ENCODE results near the gene SEMA4B. TPM values are rescaled to one million over a fixed set of nuclear protein-coding genes. Genes with fewer than 3 reads are reported as not detected.

Gene SEMA4B
- total and polyA plus RNA-seq, 11 donors = 13.8 to 105 (median 21.0) TPM

DNA sequence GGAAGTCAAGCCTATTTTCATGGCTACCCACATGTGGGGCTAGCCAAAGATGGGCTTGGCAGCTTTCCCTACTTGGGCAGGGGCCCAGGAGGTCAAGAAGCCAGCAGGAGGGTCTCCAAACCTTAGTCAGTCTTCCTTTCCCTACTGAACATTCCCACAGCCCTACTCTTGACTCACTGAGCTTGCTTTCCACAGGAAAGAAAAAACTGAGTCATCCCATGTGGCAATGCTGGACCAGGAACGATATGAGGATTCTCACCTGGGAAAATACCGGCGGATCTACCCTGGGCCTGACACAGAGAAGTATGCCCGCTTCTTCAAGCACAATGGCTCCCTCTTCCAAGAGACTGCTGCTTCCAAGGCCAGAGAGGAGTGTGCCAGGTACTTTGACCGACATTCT is 60.7 kb downstream of the SEMA4B start:
- TF ChIP-seq POLR2A (IDR thresholded peaks at IDR 0.05) = no peak
- TF ChIP-seq, protein P1, sequence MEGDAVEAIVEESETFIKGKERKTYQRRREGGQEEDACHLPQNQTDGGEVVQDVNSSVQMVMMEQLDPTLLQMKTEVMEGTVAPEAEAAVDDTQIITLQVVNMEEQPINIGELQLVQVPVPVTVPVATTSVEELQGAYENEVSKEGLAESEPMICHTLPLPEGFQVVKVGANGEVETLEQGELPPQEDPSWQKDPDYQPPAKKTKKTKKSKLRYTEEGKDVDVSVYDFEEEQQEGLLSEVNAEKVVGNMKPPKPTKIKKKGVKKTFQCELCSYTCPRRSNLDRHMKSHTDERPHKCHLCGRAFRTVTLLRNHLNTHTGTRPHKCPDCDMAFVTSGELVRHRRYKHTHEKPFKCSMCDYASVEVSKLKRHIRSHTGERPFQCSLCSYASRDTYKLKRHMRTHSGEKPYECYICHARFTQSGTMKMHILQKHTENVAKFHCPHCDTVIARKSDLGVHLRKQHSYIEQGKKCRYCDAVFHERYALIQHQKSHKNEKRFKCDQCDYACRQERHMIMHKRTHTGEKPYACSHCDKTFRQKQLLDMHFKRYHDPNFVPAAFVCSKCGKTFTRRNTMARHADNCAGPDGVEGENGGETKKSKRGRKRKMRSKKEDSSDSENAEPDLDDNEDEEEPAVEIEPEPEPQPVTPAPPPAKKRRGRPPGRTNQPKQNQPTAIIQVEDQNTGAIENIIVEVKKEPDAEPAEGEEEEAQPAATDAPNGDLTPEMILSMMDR (IDR thresholded peaks at IDR 0.05) = no peak
- ATAC-seq = no peak
- Histone ChIP-seq H3K4me3 (no peak overlapping the region), H3K9me3 (no peaks in the 10 kb centered on the region), H3K4me1 (peaks cover 0 to 17% (median 12%) of the 10 kb centered on the region in 12 donors), H3K36me3 (peaks cover 0 to under 1% (median 0%) of the 10 kb centered on the region in 9 donors), H3K27ac (no peak overlapping the region), H3K27me3 (no peaks in the 10 kb centered on the region)
- no peak for DNase-seq
- intact Hi-C loops (cut with DNase I) = no loop called here
- 85 to 94% (median 90%) methylated on average over 5 of the region's 5 CpGs for whole genome bisulfite sequencing, 4 donors

DNA sequence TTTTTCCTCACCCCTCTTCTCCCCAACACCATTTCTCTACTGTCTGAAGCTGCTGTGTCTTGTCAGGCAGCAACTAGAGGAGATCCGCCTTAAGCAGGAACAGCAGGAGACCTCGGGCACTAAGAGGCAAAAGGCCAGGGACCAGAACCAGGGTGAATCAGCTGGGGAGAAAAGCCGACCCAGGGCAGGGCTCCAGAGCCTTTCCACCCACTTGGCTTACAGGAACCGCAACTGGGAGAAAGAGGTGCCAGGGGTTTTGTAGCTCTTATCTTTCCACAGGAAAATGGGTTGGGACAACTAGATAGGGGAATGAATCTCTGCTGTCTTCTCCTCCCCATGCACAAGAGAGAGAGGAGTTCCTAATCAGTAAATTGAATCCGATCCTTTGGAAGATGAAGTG is 61.3 kb downstream of the SEMA4B start:
- Histone ChIP-seq H3K9me3 (no peaks in the 10 kb centered on the region), H3K36me3 (peaks cover 0 to 6% (median 2%) of the 10 kb centered on the region in 9 donors), H3K27me3 (no peaks in the 10 kb centered on the region), H3K27ac (no peak overlapping the region), H3K4me1 (peaks cover 0 to 23% (median 18%) of the 10 kb centered on the region in 12 donors), H3K4me3 (no peak overlapping the region)
- DNase-seq = no peak
- WGBS, 4 donors = 75 to 83% (median 79%) methylated on average over 5 of the region's 5 CpGs
- intact Hi-C loops (cut with DNase I) = no loop called here
- ATAC-seq = no peak
- TF ChIP-seq, protein P1 (IDR thresholded peaks at IDR 0.05) = no peak
- no peak for TF ChIP-seq POLR2A (IDR thresholded peaks at IDR 0.05)

DNA sequence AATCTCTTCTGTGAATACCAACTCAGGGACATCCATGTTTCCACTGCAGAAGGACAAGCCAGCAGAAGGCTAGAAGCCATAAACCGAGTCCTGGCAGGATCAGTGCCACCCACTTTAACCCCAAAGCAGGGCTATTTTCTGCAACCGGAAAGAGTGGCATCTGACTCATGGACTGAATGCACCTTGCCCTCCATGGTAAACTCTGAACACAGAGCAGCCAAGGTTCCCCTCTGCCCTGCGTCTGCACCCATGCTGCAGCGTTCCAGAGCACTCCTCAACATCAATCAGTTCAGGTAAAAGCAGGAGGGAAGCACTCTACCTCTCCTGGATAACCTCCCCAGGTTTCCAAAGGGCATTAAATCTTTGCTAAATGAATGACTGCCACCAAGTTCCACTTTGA is 63.5 kb downstream of the SEMA4B start:
- ATAC-seq = peak in 2 of 4 donors; percentile 4 to 7
- DNase-seq = no peak
- H3K9me3 ChIP-seq = no peaks in the 10 kb centered on the region
- peak overlapping the region; percentile 36 to 95 (median 72) for H3K4me3 ChIP-seq
- H3K27me3 ChIP-seq = no peaks in the 10 kb centered on the region
- H3K4me1 ChIP-seq = peaks cover 0 to 43% (median 37%) of the 10 kb centered on the region in 12 donors
- 43 to 56% (median 52%) methylated on average over 4 of the region's 4 CpGs for WGBS, 4 donors
- peaks cover 0 to 28% (median 14%) of the 10 kb centered on the region in 9 donors for H3K36me3 ChIP-seq
- intact Hi-C loops (cut with DNase I) = loop anchor here in 4 of 10 donors (1.0 to 5.0 kb wide), 3 partner anchors 30 to 32 kb away; partner anchors contain the start of genes GDPGP1 (in 4 of the 4) and CIB1 (in 1 of the 4)
- H3K27ac ChIP-seq = peak overlapping the region; percentile 90 to 100 (median 96)
- TF ChIP-seq, protein P1 (IDR thresholded peaks at IDR 0.05) = no peak
- no peak for TF ChIP-seq POLR2A (IDR thresholded peaks at IDR 0.05)

DNA sequence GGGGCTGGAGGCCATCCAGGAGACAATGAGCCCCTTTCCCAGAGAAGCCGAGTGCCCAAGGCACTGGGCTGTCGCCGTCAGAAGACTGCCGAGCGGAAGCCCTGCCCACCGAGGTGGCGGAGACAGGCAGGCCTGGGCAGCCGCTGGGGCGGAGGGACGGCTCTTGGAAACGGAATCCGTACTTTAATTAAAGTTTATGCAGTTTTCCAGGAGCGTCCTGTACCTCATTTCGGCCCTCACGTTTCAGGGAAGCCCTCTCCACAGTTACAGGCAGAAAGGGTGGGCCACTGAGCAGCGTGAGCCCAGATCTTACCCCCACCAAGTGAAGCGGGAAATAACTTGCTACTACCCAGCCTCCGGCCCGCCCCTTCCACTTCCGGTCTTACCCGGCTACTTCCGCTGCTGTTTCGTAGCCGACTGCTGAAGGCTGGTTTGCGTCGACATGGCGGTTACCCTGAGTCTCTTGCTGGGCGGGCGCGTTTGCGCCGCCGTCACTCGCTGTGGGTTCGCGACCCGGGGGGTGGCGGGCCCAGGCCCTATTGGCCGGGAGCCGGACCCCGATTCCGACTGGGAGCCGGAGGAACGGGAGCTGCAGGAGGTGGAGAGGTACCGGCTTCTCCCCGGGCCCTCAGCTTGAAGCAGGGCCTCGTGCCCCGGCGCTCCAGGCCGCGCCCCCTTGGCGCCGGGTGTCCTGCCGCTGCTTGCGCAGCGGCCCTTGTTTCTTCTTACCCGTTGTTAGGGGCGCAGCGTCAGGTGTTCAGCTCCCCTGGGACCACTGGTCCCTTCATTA is 64.3 kb downstream of the SEMA4B start, which contains the start of gene NGRN:
TSS of gene NGRN (plus strand) at position 402 of the 790 bp plus-strand sequence. CDS start at position 443, 41 bp downstream.
- intact Hi-C loops (cut with DNase I) = loop anchor here in 4 of 10 donors (1.0 to 5.0 kb wide), 3 partner anchors 31 to 33 kb away; partner anchors contain the start of genes GDPGP1 (in 4 of the 4) and CIB1 (in 1 of the 4)
- peak within 1 kb of the TSS; percentile 36 to 95 (median 72) for H3K4me3 ChIP-seq
- peak; percentile 94 for DNase-seq
- TF ChIP-seq, protein P1 (IDR thresholded peaks at IDR 0.05) = no peak
- peak in 1 of 2 donors; percentile 77 for TF ChIP-seq POLR2A (IDR thresholded peaks at IDR 0.05)
- 0 to 1% (median 0%) methylated on average over 9 to 59 of the region's 59 CpGs for WGBS, 4 donors
- no peaks in the 10 kb centered on the region for H3K27me3 ChIP-seq
- peak; percentile 88 to 97 (median 96) for ATAC-seq
- H3K9me3 ChIP-seq = no peaks in the 10 kb centered on the region
- peaks cover 0 to 35% (median 21%) of the 10 kb centered on the region in 9 donors for H3K36me3 ChIP-seq
- H3K27ac ChIP-seq = peak within 1 kb of the TSS; percentile 90 to 100 (median 96)
- peaks cover 0 to 50% (median 45%) of the 10 kb centered on the region in 12 donors for H3K4me1 ChIP-seq
